HCT116 (cell line): ENCODE results near the gene NHSL2.

Source experiments
- POLR2A ChIP-seq: IDR thresholded peaks from 2 replicates; pipeline ENCODE4 v1.7.0; 2011; ENCODE audit warnings: borderline replicate concordance; ENCODE audit not compliant: insufficient read depth, insufficient read length; ENCODE audit errors: extremely low read depth
- POLR2AphosphoS5 ChIP-seq: IDR thresholded peaks from 2 replicates; pipeline ENCODE4 v1.6.1; 2011; ENCODE audit warnings: mild to moderate bottlenecking, low read depth, low read length, moderate library complexity
- TF ChIP-seq, protein P1 (sequence below), 3 experiments: fragments of 200-600 bp in 1 of 3; sonication (generic) in 1 of 3; IDR thresholded peaks in 2 of 3; conservative IDR thresholded peaks in 1 of 3; 2 replicates each; pipeline ENCODE4 v1.5.1; 2012 to 2017; ENCODE audit warnings: low read depth in 2 of 3, low read length in 2 of 3, antibody characterized with exemption in 1 of 3, borderline replicate concordance in 1 of 3, control low read depth in 1 of 3, mild to moderate bottlenecking in 1 of 3, mixed read lengths in 1 of 3, mixed run types in 1 of 3, moderate library complexity in 1 of 3; ENCODE audit not compliant: insufficient read depth in 1 of 3

DNA sequence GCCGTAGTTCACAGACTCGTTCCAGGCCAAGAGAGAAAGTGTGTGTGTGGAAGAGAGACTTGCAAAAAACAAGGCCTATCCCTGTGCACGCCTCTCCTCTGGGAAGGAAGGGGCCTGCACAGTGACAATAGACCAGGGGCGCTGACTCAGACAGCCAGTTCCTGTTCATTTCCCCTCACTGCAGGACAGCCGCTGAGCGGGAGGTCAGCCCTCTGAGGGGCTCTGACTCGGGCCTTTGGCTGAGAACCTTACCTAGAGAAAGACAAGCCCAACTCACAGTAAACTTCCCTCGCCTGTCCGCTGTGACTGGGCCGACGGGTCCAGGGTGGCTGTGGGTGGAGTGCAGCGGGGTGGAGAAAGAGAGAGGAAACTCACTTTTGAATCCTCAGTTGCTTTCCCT is 169.0 kb downstream of the NHSL2 start:
- no peak for TF ChIP-seq POLR2A
- TF ChIP-seq POLR2AphosphoS5: no peak
- TF ChIP-seq, protein P1, sequence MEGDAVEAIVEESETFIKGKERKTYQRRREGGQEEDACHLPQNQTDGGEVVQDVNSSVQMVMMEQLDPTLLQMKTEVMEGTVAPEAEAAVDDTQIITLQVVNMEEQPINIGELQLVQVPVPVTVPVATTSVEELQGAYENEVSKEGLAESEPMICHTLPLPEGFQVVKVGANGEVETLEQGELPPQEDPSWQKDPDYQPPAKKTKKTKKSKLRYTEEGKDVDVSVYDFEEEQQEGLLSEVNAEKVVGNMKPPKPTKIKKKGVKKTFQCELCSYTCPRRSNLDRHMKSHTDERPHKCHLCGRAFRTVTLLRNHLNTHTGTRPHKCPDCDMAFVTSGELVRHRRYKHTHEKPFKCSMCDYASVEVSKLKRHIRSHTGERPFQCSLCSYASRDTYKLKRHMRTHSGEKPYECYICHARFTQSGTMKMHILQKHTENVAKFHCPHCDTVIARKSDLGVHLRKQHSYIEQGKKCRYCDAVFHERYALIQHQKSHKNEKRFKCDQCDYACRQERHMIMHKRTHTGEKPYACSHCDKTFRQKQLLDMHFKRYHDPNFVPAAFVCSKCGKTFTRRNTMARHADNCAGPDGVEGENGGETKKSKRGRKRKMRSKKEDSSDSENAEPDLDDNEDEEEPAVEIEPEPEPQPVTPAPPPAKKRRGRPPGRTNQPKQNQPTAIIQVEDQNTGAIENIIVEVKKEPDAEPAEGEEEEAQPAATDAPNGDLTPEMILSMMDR (IDR thresholded peaks at IDR 0.05 in 2 of 3, conservative IDR thresholded peaks at IDR 0.05 in 1 of 3; ENCODE audit: borderline replicate concordance in 1 of 3, insufficient read depth in 1 of 3, low read depth in 2 of 3, low read length in 2 of 3): no peak
